ENCODE data around the gene GSX1.

Gene GSX1

GRCh38 chr13:27839809-27840467, 47.7 kb downstream of the GSX1 start:
- no peaks in the 10 kb centered on the region for H3K36me3 Mint-ChIP-seq (ENCODE audit: low read depth)
- H3K4me1 Mint-ChIP-seq, result peaks cover 19% of the 10 kb centered on the region
- peaks cover 14% of the 10 kb centered on the region for H3K27me3 Mint-ChIP-seq (ENCODE audit: low read depth, poor library complexity)
- H3K9me3 Mint-ChIP-seq, result peaks cover 20% of the 10 kb centered on the region
- no peak overlapping the region for H3K27ac Mint-ChIP-seq
- TF ChIP-seq CTCF (IDR thresholded peaks at IDR 0.05), result no peak
- no peak overlapping the region for H3K4me3 Mint-ChIP-seq
- no peak for DNase-seq

- peaks cover 28% of the 10 kb centered on the region for H3K9me3 Mint-ChIP-seq
- no peak for DNase-seq
- TF ChIP-seq CTCF (IDR thresholded peaks at IDR 0.05), result no peak
- H3K4me1 Mint-ChIP-seq, result peaks cover 19% of the 10 kb centered on the region
- no peak overlapping the region for H3K27ac Mint-ChIP-seq
- no peaks in the 10 kb centered on the region for H3K36me3 Mint-ChIP-seq (ENCODE audit: low read depth)
- peaks cover 23% of the 10 kb centered on the region for H3K27me3 Mint-ChIP-seq (ENCODE audit: low read depth, poor library complexity)
- no peak overlapping the region for H3K4me3 Mint-ChIP-seq
Observed at GRCh38 chr13:27842571-27842970, 50.3 kb downstream of the GSX1 start.
